WI38 (cell line): Measurements from ENCODE around the gene IL15RA.
A peak's percentile ranks its signal among the peaks of the same experiment; 100 is the strongest.

Experiments used
- H3K4me3 ChIP-seq: 2 replicates; pipeline ENCODE4 v1.5.1; 2011; ENCODE audit warnings: low read depth, mild to moderate bottlenecking, control low read depth, low read length
- CTCF ChIP-seq: IDR thresholded peaks from 2 replicates; pipeline ENCODE4 v1.5.1; 2012; ENCODE audit warnings: low read depth, mild to moderate bottlenecking, control low read depth, low read length

The IL15RA gene

GRCh38 chr10:5977471-5978229 lies at the start of gene IL15RA:
TSS of gene IL15RA (minus strand) at chr10:5977543. CDS start at chr10:5977492, 51 bp downstream.
- H3K4me3 ChIP-seq, result peak within 1 kb of the TSS; percentile 83
- no peak for TF ChIP-seq CTCF

- TF ChIP-seq CTCF, result no peak
Observed at GRCh38 chr10:6025683-6026255, 48.4 kb upstream of the IL15RA start.

GRCh38 chr10:6024334-6024682 lies 47.0 kb upstream of the IL15RA start:
- H3K4me3 ChIP-seq, result no peak overlapping the region
- no peak for TF ChIP-seq CTCF

More at GRCh38 chr10:6025683-6026255, 48.4 kb upstream of the IL15RA start:
- H3K4me3 ChIP-seq, result no peak overlapping the region

- H3K4me3 ChIP-seq, result no peak overlapping the region
- no peak for TF ChIP-seq CTCF
Observed at GRCh38 chr10:6023661-6024333, 46.5 kb upstream of the IL15RA start.

GRCh38 chr10:6022660-6023059 lies 45.3 kb upstream of the IL15RA start:
- H3K4me3 ChIP-seq, result no peak overlapping the region
- no peak for TF ChIP-seq CTCF

- no peak for TF ChIP-seq CTCF
Observed at GRCh38 chr10:6020826-6021225, 43.5 kb upstream of the IL15RA start.

GRCh38 chr10:6019796-6020195 lies 42.5 kb upstream of the IL15RA start:
- H3K4me3 ChIP-seq, result no peak overlapping the region
- no peak for TF ChIP-seq CTCF

More at GRCh38 chr10:6020826-6021225, 43.5 kb upstream of the IL15RA start:
- no peak overlapping the region for H3K4me3 ChIP-seq
